Measurements from ENCODE around the gene CNOT4. TPM values are rescaled to one million over a fixed set of nuclear protein-coding genes. Genes with fewer than 3 reads are reported as not detected.
A peak's percentile ranks its signal among the peaks of the same experiment; 100 is the strongest.
"Not testable (repeated sequence)": the region's sequence is repeated elsewhere in the genome, so short reads cannot be mapped to it uniquely, and the experiment has no call there.

CNOT4 gene
- total RNA-seq, 1 donor: 8.9 TPM

GRCh38 chr7:135330088-135330487, 179.8 kb downstream of the CNOT4 start:
- DNase-seq (ENCODE audit: low read depth in 2 of 3, low spot score in 2 of 3): no peak

GRCh38 chr7:135328526-135328925, 181.4 kb downstream of the CNOT4 start:
- DNase-seq (ENCODE audit: low read depth in 2 of 3, low spot score in 2 of 3): no peak

GRCh38 chr7:135328053-135328452, 181.8 kb downstream of the CNOT4 start:
- no peak for DNase-seq (ENCODE audit: low read depth in 2 of 3, low spot score in 2 of 3)

- DNase-seq (ENCODE audit: low read depth in 2 of 3, low spot score in 2 of 3): no peak
Observed at GRCh38 chr7:135327458-135327857, 182.4 kb downstream of the CNOT4 start.

GRCh38 chr7:135326636-135327280, 183.1 kb downstream of the CNOT4 start:
- no peak for DNase-seq (ENCODE audit: low read depth in 2 of 3, low spot score in 2 of 3)

GRCh38 chr7:135322571-135323340, 187.1 kb downstream of the CNOT4 start:
- no peak for DNase-seq (ENCODE audit: low read depth in 2 of 3, low spot score in 2 of 3)

GRCh38 chr7:135321556-135321955, 188.3 kb downstream of the CNOT4 start:
- DNase-seq (ENCODE audit: low read depth in 2 of 3, low spot score in 2 of 3): no peak

- not testable (repeated sequence) for DNase-seq (ENCODE audit: low read depth in 2 of 3, low spot score in 2 of 3)
Observed at GRCh38 chr7:135320953-135321352, 188.9 kb downstream of the CNOT4 start.

GRCh38 chr7:135320268-135320667, 189.6 kb downstream of the CNOT4 start:
- DNase-seq (ENCODE audit: low read depth in 2 of 3, low spot score in 2 of 3): peak in 2 of 3 donors; percentile 8 to 21

GRCh38 chr7:135317676-135318325, 192.1 kb downstream of the CNOT4 start:
- no peak for DNase-seq (ENCODE audit: low read depth in 2 of 3, low spot score in 2 of 3)

- DNase-seq (ENCODE audit: low read depth in 2 of 3, low spot score in 2 of 3): no peak
Observed at GRCh38 chr7:135316648-135317313, 193.1 kb downstream of the CNOT4 start.

GRCh38 chr7:135313971-135314370, 195.9 kb downstream of the CNOT4 start:
- no peak for DNase-seq (ENCODE audit: low read depth in 2 of 3, low spot score in 2 of 3)

Other genes with a start within 250 kb of the CNOT4 start
- gene NUP205, start 47.8 kb upstream of the CNOT4 start, total RNA-seq: 36.9 TPM
- gene STMP1, start 152.4 kb upstream of the CNOT4 start, total RNA-seq: 9.7 TPM
- not detected for gene SLC13A4, start 218.1 kb upstream of the CNOT4 start, total RNA-seq
- not detected for gene FAM180A, start 238.7 kb upstream of the CNOT4 start, total RNA-seq

Data from hematopoietic multipotent progenitor cell (in vitro differentiated cells).